GM21360 (cell line): ENCODE measurements around the gene TMEM254.
"Not testable (repeated sequence)": the region's sequence is repeated elsewhere in the genome, so short reads cannot be mapped to it uniquely, and the experiment has no call there.

Experiments
- ATAC-seq: cut with Tn5 transposase; IDR thresholded peaks from one replicate; pipeline ENCODE4 v1.9.1; 2021; ENCODE audit warnings: mild to moderate bottlenecking, moderate library complexity; ENCODE audit not compliant: unreplicated experiment

TMEM254 gene

DNA sequence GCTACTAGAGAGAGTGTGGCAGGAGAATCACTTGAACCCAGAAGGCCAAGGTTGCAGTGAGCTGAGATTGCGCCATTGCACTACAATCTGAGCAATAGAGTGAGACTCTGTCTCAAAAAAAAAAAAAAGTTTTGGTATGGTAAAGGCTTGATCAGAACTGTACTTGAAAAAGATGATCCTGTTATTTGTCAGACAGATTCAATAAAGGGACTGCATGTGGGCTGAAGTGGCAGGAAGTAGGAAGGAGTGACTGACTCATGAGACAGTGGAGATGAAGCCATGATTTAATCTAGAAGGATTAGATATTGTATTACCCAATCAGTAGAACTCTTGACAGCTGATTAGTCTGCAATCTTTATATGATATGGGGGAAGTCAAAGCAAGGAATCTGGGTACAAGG lies 2.7 kb upstream of the TMEM254 start:
- no peak for ATAC-seq

DNA sequence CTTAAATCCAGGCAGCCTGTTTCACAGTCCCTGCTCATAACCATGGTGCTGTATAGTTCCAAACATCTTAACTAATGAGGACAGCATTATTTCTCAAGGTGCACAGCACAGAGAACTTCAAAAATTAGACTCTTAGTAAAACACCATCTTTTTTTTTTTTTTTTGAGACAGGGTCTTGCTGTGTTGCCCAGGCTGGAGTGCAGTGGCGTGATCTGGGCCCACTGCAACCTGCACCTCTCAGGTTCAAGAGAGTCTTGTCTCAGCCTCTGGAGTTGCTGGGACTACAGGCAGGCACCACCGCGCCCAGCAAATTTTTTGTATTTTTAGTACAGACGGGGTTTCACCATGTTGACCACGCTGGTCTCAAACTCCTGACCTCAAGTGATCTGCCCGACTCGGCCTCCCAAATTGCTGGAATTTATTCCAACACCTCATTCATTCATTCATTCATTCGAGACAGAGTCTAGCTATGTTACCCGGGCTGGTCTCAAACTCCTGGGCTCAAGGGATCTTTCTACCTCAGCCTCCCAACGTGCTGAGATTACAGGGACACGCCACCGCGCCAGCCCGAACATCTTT lies 507 bp upstream of the TMEM254 start:
- no peak for ATAC-seq

DNA sequence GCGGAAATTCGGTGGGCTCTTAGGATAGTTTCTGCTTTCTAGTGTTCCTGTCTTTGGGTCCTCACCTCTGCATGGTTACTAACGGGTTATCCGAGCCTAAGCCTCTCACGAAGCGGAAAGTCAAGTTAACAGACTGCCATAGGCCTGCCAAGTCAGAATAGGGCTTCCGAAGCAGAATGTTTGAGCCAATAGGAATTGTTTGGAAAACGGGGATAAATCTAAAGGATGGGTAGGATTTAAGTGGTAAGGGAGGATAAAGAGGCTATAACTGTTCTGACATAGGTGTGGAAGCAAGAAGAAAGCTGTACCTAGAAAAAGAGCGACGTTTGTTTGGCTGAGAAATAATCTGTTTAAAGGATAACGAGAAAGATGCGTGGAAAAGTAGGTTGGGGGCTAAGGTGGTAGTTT lies 851 bp downstream of the TMEM254 start:
- no peak for ATAC-seq

DNA sequence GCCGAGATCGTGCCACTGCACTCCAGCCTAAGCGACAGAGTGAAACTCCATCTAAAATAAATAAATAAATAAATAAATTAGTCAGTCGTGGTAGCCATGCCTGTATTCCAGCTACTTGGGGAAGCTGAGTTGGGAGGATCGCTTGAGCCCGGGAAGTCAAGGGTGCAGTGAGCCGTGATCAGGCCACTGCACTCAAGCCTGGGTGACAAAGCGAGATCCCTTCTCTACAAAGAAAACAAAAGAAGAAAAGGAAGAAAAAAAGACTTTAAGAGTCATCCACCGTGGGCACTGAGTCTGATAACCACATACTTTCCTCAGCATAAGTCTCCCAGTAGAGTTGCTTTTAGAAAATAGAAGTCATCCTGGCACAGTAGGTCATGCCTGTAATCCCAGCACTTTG lies 2.6 kb downstream of the TMEM254 start:
- ATAC-seq = no peak

DNA sequence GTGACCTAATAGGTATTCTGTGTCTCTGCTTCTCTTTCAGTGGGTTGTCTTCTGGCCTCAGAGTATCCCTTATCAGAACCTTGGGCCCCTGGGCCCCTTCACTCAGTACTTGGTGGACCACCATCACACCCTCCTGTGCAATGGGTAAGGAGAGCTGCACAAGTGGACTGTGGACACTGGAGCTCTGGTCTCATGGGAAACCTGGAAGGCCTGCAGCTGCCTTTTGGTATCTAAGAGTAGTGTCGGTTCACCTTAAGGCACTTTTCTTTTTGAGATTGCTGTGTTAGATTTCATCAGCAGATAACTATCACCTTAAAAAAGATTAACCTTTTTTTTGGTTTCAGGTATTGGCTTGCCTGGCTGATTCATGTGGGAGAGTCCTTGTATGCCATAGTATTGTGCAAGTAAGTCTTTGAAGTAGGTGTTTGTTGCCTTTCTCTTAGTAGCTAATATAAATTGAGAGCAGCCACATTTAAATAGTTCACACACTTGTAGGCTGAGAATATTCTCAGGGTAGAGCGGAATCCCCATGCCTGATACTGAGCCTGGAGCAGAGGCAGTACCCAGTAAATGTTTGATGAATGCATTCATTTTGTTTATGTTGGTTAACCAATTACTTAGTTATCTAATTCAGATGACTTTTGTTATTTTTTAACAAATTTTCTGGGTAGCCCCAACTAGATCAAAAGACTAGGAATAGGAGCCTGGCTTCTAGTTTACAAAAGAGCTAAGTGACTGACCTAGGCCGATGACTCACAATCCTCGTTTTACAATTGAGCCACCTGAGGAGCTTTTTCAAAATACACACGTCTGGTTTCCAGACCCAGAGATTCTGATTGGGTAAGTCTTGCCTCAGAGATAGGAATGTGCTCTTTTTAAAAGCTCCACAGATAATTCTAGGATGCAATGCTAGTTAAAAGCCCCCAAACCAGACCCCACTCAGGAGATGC lies 3.6 kb downstream of the TMEM254 start:
- no peak for ATAC-seq

DNA sequence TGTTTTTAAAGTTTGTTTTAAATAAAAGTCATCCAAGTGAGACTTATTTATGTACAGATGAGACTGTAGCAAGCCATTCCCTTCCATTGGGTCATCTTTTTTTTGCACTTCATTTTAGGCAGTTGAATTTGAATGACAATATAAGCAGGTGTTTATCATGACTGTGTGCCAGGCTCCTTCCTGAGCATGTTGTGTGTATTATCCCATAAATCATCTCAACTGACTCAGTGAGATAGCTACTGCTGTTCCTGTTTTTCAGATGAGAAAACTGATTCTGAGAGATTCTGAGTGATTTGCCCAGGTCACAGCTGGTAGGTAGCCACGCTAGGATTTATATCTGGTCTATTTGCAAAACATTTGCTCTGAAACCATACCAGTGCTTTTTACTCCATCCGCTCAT lies 11.7 kb downstream of the TMEM254 start:
- no peak for ATAC-seq

DNA sequence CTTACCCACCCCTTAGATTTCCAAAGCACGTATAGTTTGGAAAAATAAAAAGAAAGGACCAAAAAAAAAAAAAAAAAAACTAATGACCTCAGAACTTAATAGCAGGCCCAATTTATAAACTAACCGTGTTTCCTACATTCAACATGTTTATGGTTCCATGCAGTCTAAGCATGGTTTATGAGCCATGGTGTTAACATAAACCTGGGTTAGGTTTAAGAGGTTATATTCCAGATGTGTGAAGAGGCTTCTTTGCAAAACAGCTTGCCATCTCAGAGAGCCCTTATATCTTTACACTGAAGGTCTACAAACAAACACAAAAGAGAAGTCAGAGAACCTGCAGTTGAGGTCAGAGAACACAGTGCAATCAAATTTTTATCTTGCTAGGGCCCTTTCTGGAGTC lies 15.8 kb downstream of the TMEM254 start:
- ATAC-seq = no peak

DNA sequence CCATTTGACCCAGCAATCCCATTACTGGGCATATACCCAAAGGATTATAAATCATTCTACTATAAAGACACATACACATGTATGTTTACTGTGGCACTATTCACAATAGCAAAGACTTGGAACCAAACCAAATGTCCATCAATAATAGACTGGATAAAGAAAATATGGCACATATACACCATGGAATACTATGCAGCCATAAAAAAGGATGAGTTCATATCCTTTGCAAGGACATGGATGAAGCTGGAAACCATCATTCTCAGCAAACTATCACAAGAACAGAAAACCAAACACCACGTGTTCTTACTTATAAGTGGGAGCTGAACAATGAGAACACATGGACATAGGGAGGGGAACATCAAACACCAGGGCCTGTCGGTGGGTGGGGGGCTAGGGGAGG lies 19.8 kb downstream of the TMEM254 start:
- not testable (repeated sequence) for ATAC-seq

DNA sequence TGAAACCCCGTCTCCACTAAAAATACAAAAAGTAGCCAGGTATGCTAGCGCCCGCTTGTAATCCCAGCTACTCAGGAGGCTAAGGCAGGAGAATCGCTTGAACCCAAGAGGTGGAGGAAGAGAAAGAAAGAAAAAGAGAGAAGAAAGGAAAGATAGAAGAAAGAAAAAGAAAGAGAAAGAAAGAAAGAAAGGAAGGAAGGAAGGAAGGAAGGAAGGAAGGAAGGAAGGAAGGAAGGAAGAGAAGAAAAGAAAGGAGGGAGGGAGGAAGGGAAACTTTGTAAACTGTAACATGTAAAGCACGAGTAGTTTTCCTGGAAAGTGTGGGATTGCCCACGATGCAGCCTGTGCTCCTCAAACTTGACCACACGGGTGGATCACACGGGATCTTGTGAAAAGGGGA lies 20.8 kb downstream of the TMEM254 start:
- not testable (repeated sequence) for ATAC-seq

DNA sequence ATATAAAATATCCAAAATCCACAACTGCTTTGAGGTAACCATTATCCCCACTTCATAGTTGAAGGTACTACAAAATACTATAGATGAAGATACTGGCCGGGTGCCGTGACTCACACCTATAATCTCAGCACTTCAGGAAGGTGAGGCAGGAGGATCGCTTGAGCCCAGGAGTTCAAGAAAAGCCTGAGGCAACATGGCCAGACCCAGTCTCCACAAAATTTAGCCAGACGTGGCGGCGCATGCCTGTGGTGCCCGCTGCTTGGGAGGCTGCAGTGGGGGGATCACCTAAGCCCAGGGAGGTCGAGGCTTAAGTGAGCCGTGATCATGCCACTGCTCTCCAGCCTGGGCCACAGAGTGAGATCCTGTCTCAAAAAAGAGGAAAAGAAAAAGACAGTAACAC lies 21.7 kb downstream of the TMEM254 start:
- no peak for ATAC-seq

DNA sequence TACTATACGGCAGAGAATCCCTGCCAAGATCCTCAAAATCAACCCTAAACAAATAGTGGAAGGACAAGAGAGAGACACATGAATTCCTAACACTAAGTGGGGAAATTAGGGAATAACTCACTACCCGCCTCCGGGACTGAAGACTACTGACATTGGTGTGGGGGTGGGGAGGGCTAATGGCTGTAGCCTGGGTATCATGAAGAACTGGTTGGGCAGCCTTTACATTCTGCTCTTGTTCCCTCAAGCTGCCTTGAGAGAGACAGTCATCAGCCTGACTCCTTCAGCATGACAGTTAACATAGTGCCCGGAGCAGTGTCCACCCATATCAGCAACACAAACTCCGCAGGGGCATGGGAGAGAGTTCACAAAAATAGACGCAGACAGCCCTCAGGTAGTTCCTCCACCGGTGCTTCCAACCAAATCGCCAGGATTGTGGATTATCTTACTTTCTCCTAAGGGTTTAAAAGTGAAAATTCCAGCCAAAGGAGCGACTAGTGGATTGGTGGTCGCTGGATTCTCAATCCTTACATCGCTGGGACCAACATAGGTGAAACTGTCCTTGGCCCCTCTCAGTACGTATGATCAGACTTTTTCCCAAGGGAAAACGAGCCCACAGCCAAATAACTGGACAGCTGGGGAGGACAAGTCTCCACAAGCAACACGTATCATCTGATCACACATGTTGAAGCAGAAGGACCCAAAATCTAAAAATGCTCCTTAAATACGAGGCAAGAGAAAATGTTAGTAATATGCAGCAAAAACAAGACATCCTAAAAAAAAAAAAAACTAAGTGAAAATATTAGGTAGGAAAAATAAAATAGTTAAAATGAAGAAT lies 22.6 kb downstream of the TMEM254 start:
- ATAC-seq = no peak

DNA sequence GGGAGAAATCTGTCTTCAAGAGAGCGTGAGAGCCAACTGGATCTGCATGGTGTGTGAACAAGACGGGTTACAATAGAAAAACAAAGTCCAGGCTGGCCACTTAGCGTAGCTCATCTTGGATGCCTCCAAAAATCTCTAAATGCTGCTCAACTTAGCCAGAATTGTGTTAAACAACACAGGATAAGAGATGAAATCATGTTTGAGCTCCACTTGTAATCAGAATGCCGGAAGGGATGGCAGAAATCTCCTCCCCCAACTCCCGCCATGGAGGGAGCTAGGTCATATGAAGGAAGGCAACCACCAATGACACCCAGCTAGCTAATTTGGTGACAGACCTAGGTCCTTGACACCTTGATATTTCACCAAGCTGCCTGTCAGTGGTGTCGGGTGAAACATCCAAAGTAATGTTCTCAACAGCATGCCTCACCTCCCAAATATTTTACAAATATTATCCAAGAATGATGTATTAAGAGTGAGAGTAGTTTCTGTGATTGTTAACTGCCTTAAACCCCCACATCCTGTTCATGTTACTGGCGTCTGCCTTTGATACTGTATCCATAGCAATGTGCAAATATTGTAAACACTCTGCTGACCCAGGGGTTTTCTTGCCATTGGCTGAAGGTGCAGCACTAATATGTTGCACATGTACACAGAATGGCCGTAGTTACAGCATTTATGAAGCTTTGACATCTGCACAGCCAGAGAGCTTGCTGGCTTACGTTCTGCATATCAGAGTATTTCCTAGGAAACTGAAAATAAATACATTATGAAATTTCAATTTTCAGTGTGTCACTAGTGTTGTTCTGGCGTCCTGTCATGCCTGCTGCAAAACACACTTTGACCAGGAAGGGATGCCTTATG lies 25.8 kb downstream of the TMEM254 start:
- no peak for ATAC-seq

DNA sequence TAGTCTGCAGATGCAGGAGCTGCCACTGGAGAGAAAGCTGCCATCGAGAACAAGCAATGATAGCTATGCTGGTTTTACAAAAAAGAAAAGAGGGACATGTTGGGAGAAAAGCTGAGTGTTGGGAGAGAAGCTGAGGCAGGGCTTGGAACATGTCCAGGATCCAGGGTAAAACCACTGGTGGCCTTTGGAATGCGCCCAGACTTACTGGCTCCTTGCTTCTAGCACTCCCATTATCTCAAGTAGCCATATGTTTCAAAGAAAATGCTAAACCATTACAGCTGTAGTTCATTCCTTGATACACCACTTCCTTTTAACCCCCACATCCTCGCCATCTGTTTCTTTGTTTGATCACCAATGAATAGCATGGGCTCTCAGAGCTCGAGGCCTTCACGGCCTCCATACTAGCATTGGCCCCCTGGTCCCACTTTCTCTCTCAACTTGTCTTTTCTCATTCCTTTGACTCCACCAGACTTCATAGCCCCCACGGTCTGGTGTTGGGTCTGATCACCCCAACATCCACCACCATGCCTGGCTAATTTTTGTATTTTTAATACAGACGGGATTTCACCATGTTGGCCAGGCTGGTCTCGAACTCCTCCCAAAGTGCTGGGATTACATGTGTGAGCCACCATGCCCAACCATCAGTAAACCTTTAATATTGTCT lies 30.2 kb downstream of the TMEM254 start:
- ATAC-seq = no peak

DNA sequence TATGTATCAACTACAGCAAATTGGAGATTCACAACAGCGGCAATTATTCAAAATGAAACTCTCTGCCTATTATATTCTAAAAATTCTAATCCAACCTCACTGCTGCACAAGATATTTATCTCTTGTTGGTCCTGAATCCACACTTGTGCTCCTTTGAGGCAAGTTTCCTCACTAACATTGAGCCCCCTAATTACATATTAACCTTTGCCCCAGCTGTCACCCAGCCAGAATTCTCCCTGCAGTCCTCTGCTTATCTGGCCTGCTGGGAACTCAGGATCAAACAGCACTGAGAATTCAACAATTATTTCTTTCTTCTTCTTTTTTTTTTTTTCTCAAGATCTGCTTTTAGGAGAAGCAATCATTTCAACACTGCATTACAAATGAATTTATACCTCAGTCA lies 32.5 kb downstream of the TMEM254 start:
- no peak for ATAC-seq

DNA sequence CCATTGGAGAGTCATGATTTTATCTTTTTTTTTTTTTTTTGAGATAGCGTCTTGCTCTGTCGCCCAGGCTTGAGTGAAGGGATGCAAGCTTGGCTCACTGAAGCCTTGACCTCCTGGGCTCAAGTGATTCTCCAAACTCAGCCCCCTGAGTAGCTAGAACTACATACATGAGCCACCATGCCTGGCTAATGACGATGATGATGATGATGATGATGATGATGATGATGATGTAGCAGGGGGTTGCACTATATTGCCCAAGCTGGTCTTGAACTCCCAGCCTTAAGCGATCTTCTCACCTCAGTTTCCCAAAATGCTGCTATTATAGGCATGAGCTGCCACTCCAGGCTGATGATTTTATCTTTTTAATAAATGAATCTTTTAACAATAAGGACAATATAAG lies 40.2 kb downstream of the TMEM254 start:
- ATAC-seq = no peak

DNA sequence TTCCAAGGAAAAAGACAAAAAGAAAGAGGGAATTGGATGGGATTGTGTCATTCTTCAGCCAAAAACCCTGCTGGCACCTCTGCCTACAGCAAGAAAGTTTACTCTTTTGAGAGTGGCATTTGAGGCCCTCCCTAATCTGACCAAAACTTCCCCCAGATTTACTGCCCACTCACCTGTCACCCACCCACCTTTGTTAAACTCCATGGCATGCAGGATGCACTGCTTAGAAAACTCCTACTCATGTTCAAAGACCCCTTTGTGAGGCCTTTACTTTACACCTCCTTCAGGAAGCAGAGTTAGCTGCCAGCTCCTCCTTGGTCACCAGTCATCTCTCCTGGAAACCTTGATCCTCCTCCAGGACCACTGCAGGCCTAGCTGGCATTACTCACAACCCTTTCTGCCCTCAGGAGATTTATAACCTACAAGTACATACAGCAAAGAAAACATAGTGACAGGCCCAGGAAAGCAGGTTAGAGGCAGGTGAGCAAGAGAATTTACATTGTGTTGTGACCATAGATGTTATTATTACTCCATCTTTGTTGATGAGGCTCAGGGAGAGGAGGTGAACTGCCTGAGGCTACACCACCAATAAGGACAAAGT lies 43.7 kb downstream of the TMEM254 start:
- ATAC-seq = no peak

DNA sequence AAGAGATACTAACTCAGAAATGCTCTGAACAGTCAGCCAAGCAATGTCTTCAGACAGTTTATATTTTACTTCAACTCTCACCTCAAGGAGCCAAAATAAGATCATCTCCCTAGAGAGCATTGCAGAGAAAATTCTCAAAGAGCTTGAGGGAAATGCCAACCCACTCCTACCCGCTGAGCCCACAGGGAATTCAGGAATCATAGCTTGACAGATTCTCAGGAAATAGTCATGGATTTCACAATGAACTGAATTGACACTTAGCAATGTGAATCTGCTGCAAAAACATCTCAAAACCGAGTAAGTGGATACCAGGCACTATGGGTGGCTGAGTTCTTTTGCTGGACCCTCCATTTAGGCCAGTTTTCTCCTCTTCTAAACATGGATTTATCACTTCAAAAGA lies 44.3 kb downstream of the TMEM254 start:
- ATAC-seq = no peak

DNA sequence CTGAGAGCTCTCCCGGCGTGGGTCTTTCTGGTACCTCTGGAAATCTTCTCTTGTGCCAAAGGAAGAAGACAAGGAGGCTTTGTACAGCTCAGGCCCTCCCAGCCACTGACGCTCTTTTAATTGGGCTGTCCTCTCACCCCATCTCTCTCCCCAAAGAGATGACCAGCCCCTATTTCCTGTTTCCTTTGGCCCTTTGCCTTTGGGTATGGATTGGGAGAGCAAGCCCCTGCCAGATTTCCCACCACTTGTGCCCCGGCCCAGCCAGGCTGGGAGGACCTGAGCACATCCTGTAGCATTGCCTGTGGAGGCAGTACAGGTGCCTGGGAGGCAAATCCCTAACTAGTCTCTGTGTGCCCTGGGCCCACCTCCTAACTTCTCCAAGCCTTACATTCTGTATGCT lies 48.4 kb downstream of the TMEM254 start:
- no peak for ATAC-seq

DNA sequence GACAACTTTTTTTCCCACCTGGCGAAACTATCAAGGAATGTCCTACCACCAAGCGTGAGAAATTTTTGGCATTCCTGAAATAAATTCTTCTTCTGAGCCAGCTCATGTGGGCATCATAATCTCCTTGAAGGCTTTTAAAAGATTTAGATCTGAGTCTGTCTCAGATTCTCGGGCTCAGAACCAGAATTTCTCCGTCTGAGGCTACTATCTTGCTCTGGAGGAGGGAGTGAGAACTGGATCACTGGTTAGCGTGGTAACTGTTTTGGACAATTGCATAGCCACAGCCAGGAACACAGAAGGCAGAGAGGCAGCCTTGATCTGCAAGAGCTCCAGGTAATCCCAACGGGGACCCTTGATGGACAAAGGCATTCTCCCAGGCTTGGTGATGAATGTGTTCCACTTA lies 53.0 kb downstream of the TMEM254 start:
- no peak for ATAC-seq
